NT2/D1 (cell line): ENCODE data around the gene PDLIM7.

ENCODE experiments used
- YY1 ChIP-seq: IDR thresholded peaks from 2 replicates; pipeline ENCODE4 v1.6.1; 2011; ENCODE audit not compliant: insufficient read length, insufficient read depth
- ZNF274 ChIP-seq: IDR thresholded peaks from 2 replicates; pipeline ENCODE4 v1.6.1; 2011; ENCODE audit warnings: mild to moderate bottlenecking, low read depth, low read length

GRCh38 chr5:177449140-177450061 is 48.0 kb downstream of the PDLIM7 start:
- TF ChIP-seq ZNF274 (no peak), YY1 (no peak)
